ENCODE data around the gene ECSCR.
"Not testable (repeated sequence)": the region's sequence is repeated elsewhere in the genome, so short reads cannot be mapped to it uniquely, and the experiment has no call there.

Gene ECSCR

DNA sequence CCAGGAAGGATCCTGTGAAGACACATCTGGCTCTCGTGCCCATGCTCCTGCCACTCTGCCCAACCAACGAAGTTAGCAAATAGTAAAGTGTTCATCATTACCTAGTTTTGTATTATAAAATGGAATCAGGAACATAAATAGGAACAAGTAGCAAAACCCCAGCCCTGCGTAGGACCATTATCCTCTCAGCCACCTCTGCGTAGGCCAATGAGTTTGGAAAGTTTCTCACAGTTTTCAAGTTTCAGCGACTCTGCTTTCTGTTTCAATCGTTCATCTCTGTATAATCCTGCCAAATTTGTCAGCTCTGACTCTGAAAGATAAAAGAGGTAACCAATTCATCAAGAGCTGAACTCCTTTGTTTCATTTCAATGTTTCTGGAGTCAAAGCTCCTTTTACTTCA is 48.6 kb downstream of the ECSCR start:
- DNase-seq (ENCODE audit: low read depth) = no peak

DNA sequence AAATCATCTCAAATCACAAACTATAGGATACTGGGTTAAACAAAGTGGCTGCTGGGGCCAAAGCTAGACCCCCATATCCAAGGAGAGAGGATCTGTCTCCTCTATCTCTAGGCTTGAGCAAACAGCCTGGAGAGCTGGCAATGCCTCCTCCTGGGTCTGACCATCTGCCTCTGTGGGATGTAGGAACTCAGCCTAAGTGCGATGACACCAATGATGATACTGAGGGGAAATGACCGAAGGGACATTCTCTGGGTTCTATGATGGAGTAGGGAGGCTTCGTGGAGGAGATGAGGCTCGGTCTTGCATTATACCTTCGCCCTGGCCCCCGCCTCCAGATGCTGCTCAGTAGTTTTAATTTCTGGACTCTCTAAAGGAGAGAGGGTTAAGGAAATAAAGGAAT is 49.4 kb downstream of the ECSCR start:
- DNase-seq (ENCODE audit: low read depth) = no peak

GRCh38 chr5:139410993-139411828 is 51.3 kb downstream of the ECSCR start:
- DNase-seq (ENCODE audit: low read depth) = no peak

DNA sequence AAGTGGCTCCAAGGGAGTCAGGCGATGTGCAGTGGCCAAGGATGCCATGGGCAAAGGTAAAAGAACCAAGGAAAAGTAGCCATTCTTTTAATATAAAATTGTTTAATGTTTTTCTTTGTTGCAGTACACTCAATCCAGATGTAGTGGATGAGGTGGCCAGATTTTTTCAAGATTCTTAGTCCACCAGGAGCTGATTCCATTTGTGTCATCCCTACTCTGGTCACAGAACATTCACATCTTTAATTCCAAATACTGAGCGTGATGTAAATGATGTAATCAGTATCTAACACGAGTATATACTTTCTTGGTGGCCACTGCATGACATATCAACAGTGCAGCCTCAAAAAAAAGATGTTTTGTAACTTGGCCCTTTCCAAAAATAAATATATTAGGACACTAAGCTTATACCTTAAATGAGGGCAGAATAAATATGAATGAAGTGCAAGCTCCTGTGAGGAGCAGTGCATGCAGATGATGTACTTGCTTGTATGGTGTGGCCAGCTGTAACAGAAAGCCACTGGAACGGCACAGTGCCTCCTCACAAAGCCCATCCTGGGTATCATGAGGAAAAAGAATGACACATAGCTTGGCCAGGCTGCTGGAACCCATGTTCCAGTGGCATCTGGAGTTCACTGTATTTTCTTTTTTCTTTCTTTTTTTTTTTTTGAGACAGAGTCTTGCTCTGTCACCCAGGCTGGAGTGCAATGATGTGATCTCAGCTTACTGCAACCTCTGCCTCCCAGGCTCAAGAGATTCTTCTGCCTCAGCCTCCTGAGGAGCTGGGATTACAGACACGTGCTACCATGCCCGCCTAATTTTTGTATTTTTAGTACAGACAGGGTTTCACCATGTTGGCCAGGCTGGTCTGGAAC is 52.2 kb downstream of the ECSCR start:
- no peak for DNase-seq (ENCODE audit: low read depth)

- DNase-seq (ENCODE audit: low read depth) = not testable (repeated sequence)
Observed at GRCh38 chr5:139409116-139409515, 53.4 kb downstream of the ECSCR start.

DNA sequence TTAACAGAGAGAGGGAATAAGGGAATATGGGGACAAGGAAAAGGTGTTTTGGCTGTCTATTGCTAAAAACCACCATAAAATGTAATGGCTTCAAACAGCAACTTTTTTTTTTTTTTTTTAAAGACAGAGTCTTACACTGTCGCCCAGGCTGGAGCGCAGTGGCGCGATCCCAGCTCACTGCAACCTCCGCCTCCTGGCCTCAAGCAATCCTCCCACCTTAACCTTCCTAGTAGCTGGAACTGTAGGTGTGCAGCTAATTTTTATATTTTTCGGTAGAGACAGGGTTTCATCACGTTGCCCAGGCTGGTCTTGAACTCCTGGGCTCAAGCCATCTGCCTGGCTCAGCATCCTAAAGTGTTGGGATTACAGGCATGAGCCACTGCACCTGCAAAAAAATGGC is 54.4 kb downstream of the ECSCR start:
- DNase-seq (ENCODE audit: low read depth) = no peak

DNA sequence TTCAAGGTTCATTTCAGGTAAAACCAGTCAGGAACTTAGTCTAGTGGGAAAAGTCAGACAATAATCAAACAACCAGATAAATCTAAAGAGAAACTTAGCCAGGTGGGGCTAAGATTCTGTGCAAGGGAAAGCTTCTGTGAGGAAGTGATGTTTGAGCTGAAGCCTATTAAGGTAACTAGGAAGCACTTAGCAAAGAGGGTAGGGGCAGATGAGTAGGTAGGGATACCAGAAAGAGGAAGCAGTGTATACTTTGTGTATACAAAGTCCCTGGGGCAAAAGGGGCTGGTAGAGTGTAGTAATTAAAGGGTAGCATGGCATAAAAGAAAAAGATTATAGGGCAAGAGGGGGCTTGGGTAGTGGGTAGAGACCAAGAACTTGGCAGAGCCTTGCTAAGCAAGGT is 55.0 kb downstream of the ECSCR start:
- no peak for DNase-seq (ENCODE audit: low read depth)

GRCh38 chr5:139406963-139407362 is 55.6 kb downstream of the ECSCR start:
- DNase-seq (ENCODE audit: low read depth) = no peak

DNA sequence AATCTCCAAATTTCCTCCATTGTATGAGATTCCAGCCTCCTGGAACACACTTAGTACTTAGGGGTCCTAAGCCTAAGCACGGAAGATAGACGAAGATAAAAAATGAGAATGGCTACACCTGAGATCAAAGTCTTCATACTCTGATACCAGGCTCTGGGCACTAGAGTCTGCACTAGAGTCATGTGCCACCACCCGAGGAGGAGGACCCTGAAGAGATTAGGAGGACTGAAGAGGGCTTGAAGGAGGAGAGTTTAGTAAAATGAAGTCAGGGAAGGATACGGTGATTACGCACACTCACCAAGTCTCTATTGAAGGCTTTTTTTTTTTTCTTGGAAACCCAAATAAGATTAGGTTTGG is 58.1 kb downstream of the ECSCR start:
- no peak for DNase-seq (ENCODE audit: low read depth)

DNA sequence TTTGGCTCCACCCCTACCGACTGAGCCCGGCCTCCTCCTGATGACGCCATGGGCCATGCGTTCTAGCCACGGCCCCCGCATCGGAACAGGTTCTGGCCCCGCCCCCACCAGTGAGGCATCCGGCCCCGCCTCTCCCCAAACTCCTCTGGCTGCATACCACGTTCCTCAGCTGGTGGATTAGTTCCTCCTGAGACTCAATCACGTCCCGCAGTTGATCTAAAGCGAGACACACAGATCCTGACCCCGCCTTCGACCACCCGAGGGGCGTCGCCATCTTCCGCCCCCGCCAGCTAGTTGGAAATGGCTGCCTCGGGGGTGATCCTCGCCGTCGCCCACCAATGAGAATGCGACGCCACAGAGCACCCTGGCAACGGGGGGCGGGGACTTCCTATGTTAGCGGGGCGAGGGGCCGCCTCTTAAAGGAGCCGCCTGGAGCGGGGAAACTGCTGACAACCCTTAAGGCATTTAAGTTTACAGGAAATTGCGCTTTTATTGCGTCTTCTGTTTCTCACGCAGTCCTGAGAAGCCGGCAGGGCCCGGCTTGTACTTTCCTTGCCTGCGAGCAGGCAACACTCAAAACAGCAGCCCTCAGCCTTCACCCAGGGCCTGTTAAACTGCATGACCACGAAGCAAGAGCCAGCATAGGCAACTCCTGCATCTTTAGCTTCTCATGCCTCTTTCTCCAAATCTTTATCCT is 58.6 kb downstream of the ECSCR start, which contains the start of gene SPATA24:
Gene SPATA24 (minus strand): TSS at position 303 of the 697 bp plus-strand sequence. CDS start 29 bp downstream, at position 274.
- DNase-seq (ENCODE audit: low read depth) = peak; percentile 94

GRCh38 chr5:139403418-139403786 is 59.1 kb downstream of the ECSCR start:
- DNase-seq (ENCODE audit: low read depth) = no peak

GRCh38 chr5:139402561-139403158 is 59.9 kb downstream of the ECSCR start:
- DNase-seq (ENCODE audit: low read depth) = no peak

DNA sequence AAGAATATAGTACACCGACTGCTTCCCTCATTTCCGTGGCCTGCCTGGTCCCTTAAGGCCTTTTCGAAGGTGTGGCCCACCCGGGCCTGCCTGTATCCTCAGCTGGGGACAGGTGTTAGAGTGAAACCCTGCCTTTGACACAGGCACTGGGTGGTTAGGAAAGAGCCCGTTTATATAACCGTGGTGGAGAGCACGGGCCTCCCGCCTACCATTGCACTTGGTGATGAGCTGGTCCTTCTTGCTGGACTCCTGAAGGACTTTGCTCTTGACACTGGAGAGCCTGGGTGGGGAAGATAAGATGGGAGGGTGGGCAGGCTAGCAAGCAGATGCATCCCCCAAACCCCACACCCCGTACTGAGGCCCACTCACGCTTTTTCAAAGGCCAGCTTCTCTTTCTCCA is 61.0 kb downstream of the ECSCR start:
- no peak for DNase-seq (ENCODE audit: low read depth)

DNA sequence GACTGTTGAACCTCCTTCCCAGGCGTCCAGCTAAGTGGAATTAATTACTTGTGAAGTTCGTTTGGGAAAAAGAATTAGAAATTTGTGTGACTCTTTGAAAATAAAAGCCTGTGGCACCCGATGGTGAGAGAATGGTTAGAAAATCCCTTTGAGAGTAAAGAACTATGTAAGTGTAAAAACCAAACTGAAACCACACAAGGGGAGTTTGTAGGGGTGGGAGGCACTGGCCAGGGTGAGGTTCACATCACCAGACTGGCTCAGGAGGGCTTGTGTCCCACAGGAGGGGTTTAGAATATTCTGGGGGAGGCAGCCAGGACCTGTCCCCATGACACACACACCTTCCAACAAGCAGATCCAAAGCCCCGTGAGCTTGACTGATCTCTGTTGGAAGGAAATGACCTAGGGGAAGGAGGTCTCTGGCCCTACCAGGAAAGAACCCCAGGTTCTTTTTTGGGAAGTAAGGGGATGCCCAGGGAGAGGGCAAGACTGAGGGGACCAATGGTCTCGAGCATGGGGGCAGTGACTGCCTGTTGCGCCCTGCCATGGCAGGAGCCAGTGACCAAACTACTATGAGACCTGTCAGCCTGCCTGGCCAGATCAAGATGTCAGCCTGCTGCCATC is 62.9 kb downstream of the ECSCR start:
- DNase-seq (ENCODE audit: low read depth) = no peak

Measured in stromal cell of bone marrow (primary cell).